Omental fat pad (tissue), 4 donors: Measurements from ENCODE around the gene WDR5. TPM values are rescaled to one million over a fixed set of nuclear protein-coding genes. Genes with fewer than 3 reads are reported as not detected.

Experiments used
- ATAC-seq: fragments of 150-250 bp; one replicate; pipeline ENCODE4 v1.9.1; 2016; ENCODE audit warnings: mild to moderate bottlenecking, moderate library complexity; ENCODE audit not compliant: low FRiP score
- DNase-seq: peaks from one replicate; pipeline ENCODE4 v3.0.0-alpha.2; 2019; ENCODE audit warnings: low spot score
- CTCF ChIP-seq, 3 donors: fragments of 450-650 bp; IDR thresholded peaks; one replicate each; pipeline ENCODE4 v1.5.1; 2016 to 2017; ENCODE audit warnings: antibody characterized with exemption in 3 of 3, mild to moderate bottlenecking in 3 of 3, moderate library complexity in 2 of 3
- total RNA-seq, 4 donors: library from RNA; depleted of rRNA; stranded (reverse); fragments of >200 nt; gene quantifications; one replicate each; pipeline ENCODE4 v1.1.0, GENCODE V29; 2016

Gene WDR5
- total RNA-seq, 4 donors from 2014 or later, result 16.1 to 28.2 (median 19.7) TPM

DNA sequence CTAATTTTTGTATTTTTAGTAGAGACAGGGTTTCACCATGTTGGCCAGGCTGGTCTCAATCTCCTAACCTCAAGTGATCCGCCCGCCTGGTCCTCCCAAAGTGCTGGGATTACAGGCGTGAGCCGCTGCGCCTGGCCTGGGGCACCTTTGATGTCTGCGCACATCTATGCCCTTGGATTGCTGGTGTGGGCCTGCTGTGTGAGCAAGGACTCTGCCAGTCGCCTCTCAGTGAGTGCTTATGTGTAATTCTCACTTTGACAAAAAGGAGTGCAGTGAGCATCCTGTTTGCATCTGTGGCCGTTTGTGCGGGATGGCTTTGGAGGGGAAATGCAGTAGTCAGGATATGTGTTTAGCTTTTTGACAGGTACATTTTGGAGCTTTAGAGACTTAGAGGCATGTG, 9.4 kb downstream of the WDR5 start:
- ATAC-seq, result no peak
- TF ChIP-seq CTCF (IDR thresholded peaks at IDR 0.05), result no peak
- no peak for DNase-seq

DNA sequence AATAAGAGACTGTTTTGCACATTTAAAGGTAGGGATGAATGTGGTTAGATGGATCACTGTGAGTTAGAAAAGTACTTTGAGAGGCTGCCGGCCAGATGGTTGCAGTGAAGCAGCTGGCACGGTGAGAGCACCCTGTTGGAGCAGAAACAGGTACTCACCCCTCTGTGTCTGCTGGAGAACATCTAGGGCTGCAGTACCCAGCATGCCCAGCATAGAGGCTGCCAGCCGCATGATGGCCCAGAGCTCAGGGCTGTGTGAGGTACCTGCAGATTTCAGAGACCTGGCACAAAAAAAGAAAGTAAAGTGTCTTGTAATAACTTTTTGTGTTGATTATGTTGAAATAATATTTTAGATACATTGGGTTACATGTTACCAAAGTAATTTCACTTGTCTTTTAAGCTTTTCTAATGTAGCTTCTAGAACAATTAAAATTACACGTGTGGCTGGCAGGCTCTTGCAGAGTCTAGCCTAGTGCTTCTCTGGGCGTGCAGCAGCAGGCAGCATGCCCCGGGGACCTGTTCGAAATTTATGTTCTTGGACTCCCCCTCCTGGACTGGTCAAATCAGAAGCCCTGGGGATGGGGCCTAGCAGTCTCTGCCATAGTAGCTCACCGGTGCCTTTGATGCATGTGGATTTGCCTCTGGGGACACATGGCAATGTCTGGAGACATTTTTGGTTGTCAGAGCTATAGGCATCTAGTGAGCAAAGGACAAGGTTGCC, 11.1 kb downstream of the WDR5 start:
- DNase-seq (no peak), ATAC-seq (no peak)
- no peak for TF ChIP-seq CTCF (IDR thresholded peaks at IDR 0.05)

GRCh38 chr9:134149380-134149779, 13.5 kb downstream of the WDR5 start:
- DNase-seq, result no peak
- ATAC-seq, result no peak
- no peak for TF ChIP-seq CTCF (IDR thresholded peaks at IDR 0.05)

- no peak for ATAC-seq
- TF ChIP-seq CTCF (IDR thresholded peaks at IDR 0.05), result no peak
- DNase-seq, result no peak
Measured at GRCh38 chr9:134150557-134151214, 14.8 kb downstream of the WDR5 start.

DNA sequence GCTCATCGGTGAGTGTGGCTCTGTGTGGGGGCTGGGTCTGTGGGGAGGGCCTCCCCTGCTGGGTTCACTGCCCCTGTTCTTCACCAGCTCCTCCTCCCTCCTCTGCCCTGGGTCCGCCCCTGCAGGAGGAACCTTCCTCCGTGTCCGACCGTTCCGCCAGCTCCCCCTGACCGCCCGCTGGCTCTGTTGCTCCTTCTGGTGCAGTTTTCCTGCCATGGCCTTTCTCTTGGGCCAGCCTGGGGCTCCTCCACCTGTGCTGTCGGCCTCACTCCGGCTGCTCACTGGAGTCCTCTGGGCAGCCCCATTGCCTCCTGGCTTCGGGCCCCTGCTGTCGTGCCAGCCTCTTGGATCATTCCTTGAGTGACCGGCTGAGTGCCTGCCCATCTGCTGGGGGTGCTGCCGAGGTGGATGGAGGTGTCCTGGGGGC, 16.2 kb downstream of the WDR5 start:
- ATAC-seq (no peak), DNase-seq (no peak)
- TF ChIP-seq CTCF (IDR thresholded peaks at IDR 0.05), result no peak

GRCh38 chr9:134152488-134152887, 16.6 kb downstream of the WDR5 start:
- no peak for DNase-seq
- TF ChIP-seq CTCF (IDR thresholded peaks at IDR 0.05), result no peak
- no peak for ATAC-seq

DNA sequence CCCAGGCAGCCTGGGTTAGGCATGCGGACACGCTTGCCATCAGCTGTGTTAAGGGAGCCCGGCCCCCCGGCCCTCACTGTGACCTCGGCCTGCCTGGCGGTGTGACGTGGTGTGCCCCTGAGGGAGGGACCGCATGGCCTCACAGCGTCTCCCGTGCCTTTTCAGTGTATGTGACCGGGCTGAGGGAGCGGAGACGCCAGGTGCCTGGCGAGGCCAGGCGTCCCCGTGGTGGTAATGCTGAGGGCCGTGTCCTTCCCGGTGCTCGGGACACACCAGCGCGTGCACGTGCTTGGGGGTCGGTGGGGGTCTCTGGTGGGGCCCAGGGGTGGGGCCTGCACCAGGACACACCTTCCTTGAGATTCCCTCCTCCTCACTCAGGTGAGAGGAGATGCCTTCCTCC, 17.6 kb downstream of the WDR5 start:
- ATAC-seq, result no peak
- TF ChIP-seq CTCF (IDR thresholded peaks at IDR 0.05), result no peak
- DNase-seq, result no peak
